Duodenal mucosa (tissue), 2 donors: ENCODE results near the gene HJURP.

ENCODE experiments used
- H3K27ac ChIP-seq: one replicate; pipeline ENCODE4 v1.7.0; 2013; ENCODE audit warnings: low read depth, low read length
- H3K27me3 ChIP-seq, 2 donors: one replicate each; pipeline ENCODE4 v1.7.0; 2013; ENCODE audit warnings: low read length in 2 of 2, control low read depth in 1 of 2; ENCODE audit not compliant: insufficient read depth in 2 of 2, control insufficient read depth in 1 of 2
- H3K36me3 ChIP-seq, 2 donors: one replicate each; pipeline ENCODE4 v1.7.0; 2013; ENCODE audit warnings: low read length in 2 of 2, control low read depth in 1 of 2; ENCODE audit not compliant: insufficient read depth in 2 of 2, control insufficient read depth in 1 of 2
- H3K4me1 ChIP-seq, 2 donors: one replicate each; pipeline ENCODE4 v1.7.0; 2013; ENCODE audit warnings: low read length in 2 of 2, control low read depth in 1 of 2; ENCODE audit not compliant: insufficient read depth in 2 of 2, control insufficient read depth in 1 of 2
- H3K4me3 ChIP-seq, 2 donors: one replicate each; pipeline ENCODE4 v1.7.0; 2013; ENCODE audit warnings: low read length in 2 of 2, low read depth in 1 of 2
- H3K9ac ChIP-seq, 2 donors: one replicate each; pipeline ENCODE4 v1.7.0; 2013; ENCODE audit warnings: low read length in 2 of 2, low read depth in 1 of 2
- H3K9me3 ChIP-seq, 2 donors: one replicate each; pipeline ENCODE4 v1.7.0; 2013; ENCODE audit warnings: low read length in 2 of 2, control low read depth in 1 of 2; ENCODE audit not compliant: control insufficient read depth in 1 of 2

HJURP gene

GRCh38 chr2:233795735-233796171 is 58.6 kb downstream of the HJURP start:
- Histone ChIP-seq H3K9me3 (no peaks in the 10 kb centered on the region), H3K27me3 (no peaks in the 10 kb centered on the region), H3K27ac (no peak overlapping the region), H3K9ac (no peak overlapping the region), H3K4me3 (no peak overlapping the region), H3K36me3 (no peaks in the 10 kb centered on the region), H3K4me1 (peaks cover 0 to 7% of the 10 kb centered on the region in 2 donors)

DNA sequence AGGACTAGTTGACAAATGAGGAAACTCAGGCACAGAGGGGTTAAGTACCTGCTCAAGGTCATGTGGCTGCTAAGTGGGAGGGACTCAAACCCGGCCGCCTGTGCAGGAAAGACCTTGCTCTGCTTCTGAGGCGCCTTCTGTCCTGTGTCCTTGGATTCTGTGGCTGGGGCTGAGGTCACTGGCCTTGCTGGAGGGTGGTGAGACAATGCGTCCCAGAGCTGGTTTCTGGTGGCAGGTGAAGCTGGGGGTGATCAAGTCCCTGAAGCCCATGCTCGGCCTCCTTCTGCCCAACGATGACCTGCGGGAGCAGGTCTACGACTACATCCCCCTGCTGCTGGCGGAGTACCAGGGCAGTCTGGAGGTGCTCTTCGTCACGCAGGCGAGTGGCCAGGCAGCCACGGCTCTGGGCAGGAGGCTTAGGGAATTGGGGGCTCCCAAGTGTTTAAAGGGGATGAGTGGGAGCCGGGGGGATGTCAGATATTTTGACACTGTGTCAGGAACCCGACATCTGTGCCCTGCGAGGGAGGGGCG is 60.1 kb downstream of the HJURP start:
- H3K4me3 ChIP-seq: no peak overlapping the region
- no peak overlapping the region for H3K27ac ChIP-seq

GRCh38 chr2:233793465-233794127 is 60.7 kb downstream of the HJURP start:
- Histone ChIP-seq H3K9me3 (no peaks in the 10 kb centered on the region), H3K4me1 (peaks cover 0 to 7% of the 10 kb centered on the region in 2 donors), H3K36me3 (no peaks in the 10 kb centered on the region), H3K27ac (no peak overlapping the region), H3K4me3 (no peak overlapping the region), H3K9ac (no peak overlapping the region), H3K27me3 (no peaks in the 10 kb centered on the region)

More for the DNA sequence above, 60.1 kb downstream of the HJURP start:
- Histone ChIP-seq H3K4me1 (peaks cover 0 to 7% of the 10 kb centered on the region in 2 donors), H3K27me3 (no peaks in the 10 kb centered on the region), H3K36me3 (no peaks in the 10 kb centered on the region), H3K9ac (no peak overlapping the region), H3K9me3 (no peaks in the 10 kb centered on the region)

- no peak overlapping the region for H3K4me3 ChIP-seq
- H3K9ac ChIP-seq: no peak overlapping the region
- peaks cover 0 to 7% of the 10 kb centered on the region in 2 donors for H3K4me1 ChIP-seq
- H3K9me3 ChIP-seq: no peaks in the 10 kb centered on the region
- no peaks in the 10 kb centered on the region for H3K36me3 ChIP-seq
- H3K27me3 ChIP-seq: no peaks in the 10 kb centered on the region
- H3K27ac ChIP-seq: no peak overlapping the region
These were observed 61.6 kb downstream of the HJURP start for GRCh38 chr2:233792720-233793119.

GRCh38 chr2:233791883-233792329 is 62.4 kb downstream of the HJURP start:
- no peaks in the 10 kb centered on the region for H3K27me3 ChIP-seq
- H3K36me3 ChIP-seq: no peaks in the 10 kb centered on the region
- no peaks in the 10 kb centered on the region for H3K9me3 ChIP-seq
- no peak overlapping the region for H3K4me3 ChIP-seq
- no peak overlapping the region for H3K9ac ChIP-seq
- H3K4me1 ChIP-seq: peaks cover 0 to 7% of the 10 kb centered on the region in 2 donors
- no peak overlapping the region for H3K27ac ChIP-seq

- H3K27me3 ChIP-seq: no peaks in the 10 kb centered on the region
- H3K4me1 ChIP-seq: peaks cover 0 to 7% of the 10 kb centered on the region in 2 donors
- no peaks in the 10 kb centered on the region for H3K9me3 ChIP-seq
- H3K9ac ChIP-seq: no peak overlapping the region
- H3K27ac ChIP-seq: no peak overlapping the region
- H3K4me3 ChIP-seq: no peak overlapping the region
- H3K36me3 ChIP-seq: no peaks in the 10 kb centered on the region
These were observed 63.0 kb downstream of the HJURP start for GRCh38 chr2:233791151-233791882.

DNA sequence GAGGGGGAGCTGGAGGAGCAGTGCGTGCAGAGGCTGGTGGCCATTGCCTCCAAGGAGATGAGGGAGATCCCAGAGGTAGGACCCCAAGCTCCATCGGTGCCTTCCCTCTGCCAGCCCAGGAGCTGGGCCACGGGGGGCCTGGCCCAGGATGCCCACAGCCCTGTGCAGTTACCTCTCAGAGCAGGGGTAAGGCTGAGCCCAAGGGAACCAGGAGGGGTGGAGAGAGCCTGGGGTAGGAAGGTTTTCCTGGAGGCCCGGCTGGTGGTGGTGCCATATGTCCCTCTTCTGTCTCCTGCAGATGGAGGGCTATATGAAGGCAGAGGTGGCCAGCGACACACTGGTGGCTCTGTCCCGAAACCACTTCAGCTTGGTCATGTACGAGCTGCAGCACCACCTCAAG is 64.8 kb downstream of the HJURP start:
- Histone ChIP-seq H3K36me3 (no peaks in the 10 kb centered on the region), H3K27me3 (no peaks in the 10 kb centered on the region), H3K9me3 (no peaks in the 10 kb centered on the region), H3K9ac (no peak overlapping the region), H3K4me3 (no peak overlapping the region), H3K27ac (no peak overlapping the region), H3K4me1 (peaks cover 0 to 7% of the 10 kb centered on the region in 2 donors)
